Glutamatergic neuron (in vitro differentiated cells): ENCODE data around the gene PEX14. TPM values are rescaled to one million over a fixed set of nuclear protein-coding genes. Genes with fewer than 3 reads are reported as not detected.

Source experiments
- DNase-seq: peaks from one replicate; pipeline ENCODE4 v3.0.0; 2022
- H3K27ac Mint-ChIP-seq: one replicate; pipeline ENCODE4 v1.8.0; 2020; ENCODE audit warnings: mild to moderate bottlenecking, mixed read lengths, inconsistent platforms; ENCODE audit not compliant: unreplicated experiment
- H3K27me3 Mint-ChIP-seq: one replicate; pipeline ENCODE4 v1.8.0; 2020; ENCODE audit warnings: mild to moderate bottlenecking, moderate library complexity, mixed read lengths, inconsistent platforms; ENCODE audit not compliant: unreplicated experiment
- H3K36me3 Mint-ChIP-seq: one replicate; pipeline ENCODE4 v1.8.0; 2020; ENCODE audit warnings: mild to moderate bottlenecking, mixed read lengths, inconsistent platforms; ENCODE audit not compliant: unreplicated experiment
- H3K4me1 Mint-ChIP-seq: one replicate; pipeline ENCODE4 v1.8.0; 2020; ENCODE audit warnings: mild to moderate bottlenecking, low read depth, mixed read lengths, inconsistent platforms; ENCODE audit not compliant: unreplicated experiment
- H3K4me3 Mint-ChIP-seq: one replicate; pipeline ENCODE4 v1.8.0; 2020; ENCODE audit warnings: mild to moderate bottlenecking, mixed read lengths, inconsistent platforms; ENCODE audit not compliant: unreplicated experiment
- H3K9me3 Mint-ChIP-seq: one replicate; pipeline ENCODE4 v1.8.0; 2020; ENCODE audit warnings: mild to moderate bottlenecking, moderate library complexity, mixed read lengths, inconsistent platforms; ENCODE audit not compliant: unreplicated experiment
- total RNA-seq: library from RNA; stranded (reverse); fragmentation: NEBNext Ultra II Directional; extraction: Animal tissue kit (Norgen Biotek cat#: 25700); gene quantifications from one replicate; pipeline ENCODE4 v1.2.1, GENCODE V29; 2021; ENCODE audit not compliant: unreplicated experiment
- TF ChIP-seq, protein P1 (sequence below): fragments of 200-600 bp; sonication (generic); IDR thresholded peaks from one replicate; pipeline ENCODE4 v1.5.0; 2021; ENCODE audit not compliant: partially characterized antibody, unreplicated experiment

PEX14 gene
- total RNA-seq, 1 donor from 2014 or later, result 25.8 TPM

DNA sequence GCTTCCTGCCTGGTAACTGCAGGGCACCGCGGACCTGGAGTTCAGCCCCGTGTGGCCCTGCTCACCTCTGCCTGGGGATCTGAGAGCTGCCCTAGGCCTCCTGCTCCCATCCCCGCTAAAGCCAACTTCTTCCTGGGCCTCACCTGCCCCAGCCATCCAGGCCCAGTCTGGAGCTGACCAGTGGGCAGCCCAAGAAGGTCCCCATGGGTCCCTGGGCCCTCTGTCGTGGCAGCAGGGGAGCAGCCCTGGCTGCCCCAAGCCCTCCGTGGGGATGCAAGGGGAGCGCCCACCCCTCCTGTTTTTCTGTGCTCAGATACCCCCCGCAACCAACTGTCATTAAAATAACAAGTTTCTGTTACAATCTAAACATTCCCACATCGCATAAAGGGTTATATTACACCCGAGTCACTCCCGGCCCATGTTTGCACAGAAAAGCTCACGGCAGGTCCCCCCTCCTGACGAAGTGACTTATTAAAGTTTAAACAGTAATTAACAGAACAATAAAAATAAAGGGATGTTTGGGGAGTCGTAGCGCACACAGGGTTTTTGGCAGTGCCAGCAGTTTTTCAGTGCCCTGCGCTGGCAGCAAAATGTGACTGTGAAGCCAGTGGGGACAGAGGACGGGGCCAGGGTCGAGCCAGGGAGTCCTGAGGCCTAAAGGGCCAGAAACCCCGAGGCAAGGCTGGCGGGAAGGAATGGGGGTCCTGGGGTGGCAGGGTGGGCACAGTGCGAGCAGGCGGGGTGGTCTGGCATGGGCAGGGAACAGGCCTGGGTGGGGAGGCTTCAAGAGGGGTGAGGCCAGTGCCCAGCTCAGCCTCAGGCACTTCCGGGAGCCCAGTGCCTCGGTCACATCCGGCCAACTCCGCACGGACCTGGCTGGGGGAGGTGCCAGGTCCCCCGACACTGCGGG, 200.2 kb downstream of the PEX14 start:
- TF ChIP-seq, protein P1, sequence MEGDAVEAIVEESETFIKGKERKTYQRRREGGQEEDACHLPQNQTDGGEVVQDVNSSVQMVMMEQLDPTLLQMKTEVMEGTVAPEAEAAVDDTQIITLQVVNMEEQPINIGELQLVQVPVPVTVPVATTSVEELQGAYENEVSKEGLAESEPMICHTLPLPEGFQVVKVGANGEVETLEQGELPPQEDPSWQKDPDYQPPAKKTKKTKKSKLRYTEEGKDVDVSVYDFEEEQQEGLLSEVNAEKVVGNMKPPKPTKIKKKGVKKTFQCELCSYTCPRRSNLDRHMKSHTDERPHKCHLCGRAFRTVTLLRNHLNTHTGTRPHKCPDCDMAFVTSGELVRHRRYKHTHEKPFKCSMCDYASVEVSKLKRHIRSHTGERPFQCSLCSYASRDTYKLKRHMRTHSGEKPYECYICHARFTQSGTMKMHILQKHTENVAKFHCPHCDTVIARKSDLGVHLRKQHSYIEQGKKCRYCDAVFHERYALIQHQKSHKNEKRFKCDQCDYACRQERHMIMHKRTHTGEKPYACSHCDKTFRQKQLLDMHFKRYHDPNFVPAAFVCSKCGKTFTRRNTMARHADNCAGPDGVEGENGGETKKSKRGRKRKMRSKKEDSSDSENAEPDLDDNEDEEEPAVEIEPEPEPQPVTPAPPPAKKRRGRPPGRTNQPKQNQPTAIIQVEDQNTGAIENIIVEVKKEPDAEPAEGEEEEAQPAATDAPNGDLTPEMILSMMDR, result no peak
- Mint-ChIP-seq H3K27me3 (peaks cover 7% of the 10 kb centered on the region), H3K4me3 (no peak overlapping the region), H3K4me1 (peaks cover 39% of the 10 kb centered on the region), H3K36me3 (no peaks in the 10 kb centered on the region), H3K9me3 (peaks cover 1% of the 10 kb centered on the region), H3K27ac (no peak overlapping the region)
- DNase-seq, result no peak

GRCh38 chr1:10675813-10676212, 201.1 kb downstream of the PEX14 start:
- no peak overlapping the region for H3K27ac Mint-ChIP-seq
- H3K4me1 Mint-ChIP-seq, result peaks cover 35% of the 10 kb centered on the region
- TF ChIP-seq, protein P1, result no peak
- H3K36me3 Mint-ChIP-seq, result no peaks in the 10 kb centered on the region
- peaks cover 7% of the 10 kb centered on the region for H3K27me3 Mint-ChIP-seq
- no peak overlapping the region for H3K4me3 Mint-ChIP-seq
- no peak for DNase-seq
- peaks cover 1% of the 10 kb centered on the region for H3K9me3 Mint-ChIP-seq

DNA sequence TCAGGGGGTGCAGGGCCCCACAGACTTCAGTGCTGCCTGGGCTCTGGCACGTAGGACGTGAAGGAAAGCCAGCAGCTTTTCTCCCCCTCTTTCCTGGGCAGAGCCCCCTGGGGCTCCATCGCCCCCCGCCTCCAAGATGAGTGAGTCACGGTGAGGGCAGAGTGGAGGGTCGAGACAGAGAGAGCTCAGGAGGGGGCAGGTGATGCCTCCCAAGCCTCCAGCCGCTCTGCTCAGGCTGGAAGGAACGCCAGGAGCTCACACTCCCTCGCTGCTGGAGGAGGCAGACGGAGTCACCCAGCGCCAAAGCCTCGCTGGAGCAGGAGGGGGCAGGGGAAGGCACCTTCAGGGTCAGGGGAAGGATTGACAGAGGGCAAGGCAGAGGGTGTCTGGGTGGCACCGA, 202.2 kb downstream of the PEX14 start:
- no peak overlapping the region for H3K27ac Mint-ChIP-seq
- no peaks in the 10 kb centered on the region for H3K36me3 Mint-ChIP-seq
- DNase-seq, result no peak
- TF ChIP-seq, protein P1, result no peak
- H3K9me3 Mint-ChIP-seq, result peaks cover 1% of the 10 kb centered on the region
- H3K27me3 Mint-ChIP-seq, result peaks cover 7% of the 10 kb centered on the region
- H3K4me3 Mint-ChIP-seq, result no peak overlapping the region
- H3K4me1 Mint-ChIP-seq, result peaks cover 40% of the 10 kb centered on the region

DNA sequence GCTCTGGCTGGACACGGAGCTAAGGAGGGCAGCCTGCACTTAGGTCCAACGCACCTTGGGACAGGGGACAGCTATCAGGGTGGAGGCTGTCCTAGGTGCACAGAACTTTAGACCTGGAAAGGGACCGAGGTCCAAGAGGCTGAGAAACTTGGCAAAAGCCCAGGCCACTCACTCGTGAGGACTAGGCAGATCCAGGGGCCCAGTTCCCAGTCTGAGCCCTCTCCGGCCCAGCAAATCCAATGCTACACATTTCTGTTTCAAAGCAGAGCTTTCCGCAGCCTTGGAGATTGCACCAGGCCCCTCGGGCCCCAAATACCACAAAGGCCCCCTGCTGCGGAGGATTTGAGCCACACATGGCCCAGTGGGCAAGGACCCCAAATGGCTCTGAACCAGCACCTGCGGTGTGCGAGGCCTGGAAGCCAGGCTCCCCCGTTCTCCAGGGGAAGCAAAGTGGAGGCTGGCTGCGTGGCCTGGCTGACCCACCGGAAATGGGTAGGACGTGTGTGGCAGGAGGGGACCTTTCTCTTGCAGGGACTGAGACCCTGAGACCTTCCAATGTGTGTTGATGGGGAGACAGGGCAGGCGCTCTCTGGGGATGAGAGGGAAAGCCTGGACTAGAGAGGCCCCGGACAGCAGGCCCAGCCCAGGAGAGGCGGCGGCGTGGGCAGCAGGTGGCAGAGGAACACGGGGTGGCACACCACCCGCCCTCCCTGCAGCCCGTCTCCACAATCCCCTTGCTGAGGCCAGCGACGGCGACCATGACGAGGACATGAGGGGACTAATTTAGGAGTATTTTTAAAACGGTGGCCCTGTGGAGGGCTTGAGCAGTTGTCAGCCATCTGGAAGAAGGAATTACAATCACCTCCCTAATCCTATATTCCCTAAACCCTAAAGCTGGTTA, 203.0 kb downstream of the PEX14 start:
- Mint-ChIP-seq H3K36me3 (no peaks in the 10 kb centered on the region), H3K4me1 (peaks cover 39% of the 10 kb centered on the region), H3K27ac (no peak overlapping the region), H3K27me3 (peaks cover 11% of the 10 kb centered on the region), H3K4me3 (no peak overlapping the region), H3K9me3 (peaks cover 3% of the 10 kb centered on the region)
- no peak for DNase-seq
- TF ChIP-seq, protein P1, result no peak
